Tibial nerve (tissue), 4 donors: ENCODE measurements around the gene RAPGEF2. TPM values are rescaled to one million over a fixed set of nuclear protein-coding genes. Genes with fewer than 3 reads are reported as not detected.

ENCODE experiments used
- DNase-seq, 2 donors: peaks; one replicate each; pipeline ENCODE4 v3.0.0-alpha.2; 2019; ENCODE audit warnings: low spot score in 2 of 2
- H3K27ac ChIP-seq, 4 donors: fragments of 200-600 bp; sonication (generic) in 3 of 4; one replicate each; pipeline ENCODE4 v1.5.1; 2017 to 2019; ENCODE audit warnings: mild to moderate bottlenecking in 1 of 4
- H3K27me3 ChIP-seq, 2 donors: fragments of 200-600 bp; sonication (generic) in 1 of 2; one replicate each; pipeline versions ENCODE4 v1.5.1 to v1.6.0; 2017 to 2019
- H3K36me3 ChIP-seq, 3 donors: fragments of 200-600 bp; sonication (generic); one replicate each; pipeline ENCODE4 v1.5.1; 2018 to 2019
- H3K4me1 ChIP-seq, 4 donors: fragments of 200-600 bp; sonication (generic) in 3 of 4; one replicate each; pipeline ENCODE4 v1.5.1; 2017 to 2019
- H3K4me3 ChIP-seq, 4 donors: fragments of 200-600 bp; sonication (generic) in 3 of 4; one replicate each; pipeline ENCODE4 v1.5.1; 2017 to 2019; ENCODE audit warnings: mild to moderate bottlenecking in 1 of 4, moderate library complexity in 1 of 4
- H3K9me3 ChIP-seq, 4 donors: fragments of 200-600 bp; sonication (generic) in 3 of 4; one replicate each; pipeline ENCODE4 v1.5.1; 2017 to 2019
- CTCF ChIP-seq, 5 experiments: fragments of 200-600 bp in 3 of 5; fragments of 450-650 bp in 2 of 5; sonication (generic) in 3 of 5; IDR thresholded peaks; one replicate each; pipeline ENCODE4 v1.5.1; 2016 to 2019; ENCODE audit warnings: antibody characterized with exemption in 5 of 5, mild to moderate bottlenecking in 3 of 5, moderate library complexity in 2 of 5
- EP300 ChIP-seq, 2 donors: sonication (generic); formaldehyde crosslinking; IDR thresholded peaks; one replicate each; pipeline ENCODE4 v1.6.1; 2017; ENCODE audit warnings: antibody characterized with exemption in 2 of 2, mild to moderate bottlenecking in 1 of 2
- POLR2A ChIP-seq, 2 donors: fragments of 450-650 bp; IDR thresholded peaks; one replicate each; pipeline ENCODE4 v1.6.1; 2017; ENCODE audit warnings: antibody characterized with exemption in 2 of 2, mild to moderate bottlenecking in 2 of 2, moderate library complexity in 2 of 2
- WGBS, 2 donors: methylation state at CpG; one replicate each; pipeline ENCODE4 v1.1.5; 2018; 5-methylcytosine and 5-hydroxymethylcytosine counted together
- total RNA-seq, 4 donors: library from RNA; depleted of rRNA; stranded (reverse); fragments of >200 nt; gene quantifications; one replicate each; pipeline ENCODE4 v1.1.0, GENCODE V29; 2016

The RAPGEF2 gene
- total RNA-seq, 4 donors from 2014 or later = 61.0 to 81.5 (median 69.5) TPM

DNA sequence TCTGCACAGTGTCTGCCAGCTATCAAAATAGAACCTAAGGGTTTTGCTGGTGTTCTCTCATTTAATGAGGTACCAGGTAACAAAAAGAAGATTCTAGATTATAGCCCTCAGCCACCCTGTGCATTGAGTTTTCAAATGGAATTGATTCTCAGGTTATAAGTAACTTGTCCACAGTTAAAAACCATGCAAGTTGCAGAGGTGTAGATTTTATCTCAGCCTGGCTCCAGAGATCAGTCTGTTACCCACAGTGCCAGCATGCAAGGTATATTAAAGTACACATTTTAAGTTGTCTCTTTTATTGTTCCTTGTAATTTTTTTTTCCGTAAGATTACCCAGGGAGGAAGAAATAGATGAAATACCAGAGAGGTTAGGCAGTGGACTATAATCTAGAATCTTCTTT, 59.7 kb downstream of the RAPGEF2 start:
- Histone ChIP-seq H3K4me1 (peaks cover 0 to 71% (median 0%) of the 10 kb centered on the region in 4 donors), H3K27ac (no peak overlapping the region), H3K36me3 (no peaks in the 10 kb centered on the region), H3K4me3 (no peak overlapping the region), H3K27me3 (no peaks in the 10 kb centered on the region), H3K9me3 (no peaks in the 10 kb centered on the region)
- WGBS, 2 donors = 93 to 95% methylated on average over 1 of the region's 1 CpG
- TF ChIP-seq EP300 (IDR thresholded peaks at IDR 0.05) (no peak), CTCF (IDR thresholded peaks at IDR 0.05) (no peak), POLR2A (IDR thresholded peaks at IDR 0.05) (no peak)
- no peak for DNase-seq

DNA sequence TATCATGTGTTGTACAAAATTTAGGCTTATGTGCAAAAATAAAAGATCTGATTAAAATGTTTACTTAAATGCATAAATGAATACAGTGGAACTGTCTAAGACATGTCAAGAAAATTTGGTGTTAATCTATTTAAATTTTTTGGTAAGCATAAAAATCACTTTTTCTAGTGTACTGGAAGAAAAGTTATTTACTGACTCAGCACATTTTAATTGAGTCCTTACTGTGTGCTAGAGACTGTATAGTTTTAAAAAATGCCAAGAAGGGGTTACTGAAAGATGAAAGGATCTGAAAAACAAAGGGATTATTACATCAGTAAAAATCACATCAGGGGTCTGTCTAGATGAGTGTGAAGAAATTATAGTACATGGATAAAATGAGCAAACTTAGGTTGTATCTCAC, 60.6 kb downstream of the RAPGEF2 start:
- Histone ChIP-seq H3K27me3 (no peaks in the 10 kb centered on the region), H3K4me3 (no peak overlapping the region), H3K27ac (no peak overlapping the region), H3K36me3 (no peaks in the 10 kb centered on the region), H3K9me3 (no peaks in the 10 kb centered on the region), H3K4me1 (peaks cover 0 to 64% (median 0%) of the 10 kb centered on the region in 4 donors)
- TF ChIP-seq POLR2A (IDR thresholded peaks at IDR 0.05) = no peak
- no peak for TF ChIP-seq EP300 (IDR thresholded peaks at IDR 0.05)
- no peak for TF ChIP-seq CTCF (IDR thresholded peaks at IDR 0.05)
- DNase-seq = no peak

DNA sequence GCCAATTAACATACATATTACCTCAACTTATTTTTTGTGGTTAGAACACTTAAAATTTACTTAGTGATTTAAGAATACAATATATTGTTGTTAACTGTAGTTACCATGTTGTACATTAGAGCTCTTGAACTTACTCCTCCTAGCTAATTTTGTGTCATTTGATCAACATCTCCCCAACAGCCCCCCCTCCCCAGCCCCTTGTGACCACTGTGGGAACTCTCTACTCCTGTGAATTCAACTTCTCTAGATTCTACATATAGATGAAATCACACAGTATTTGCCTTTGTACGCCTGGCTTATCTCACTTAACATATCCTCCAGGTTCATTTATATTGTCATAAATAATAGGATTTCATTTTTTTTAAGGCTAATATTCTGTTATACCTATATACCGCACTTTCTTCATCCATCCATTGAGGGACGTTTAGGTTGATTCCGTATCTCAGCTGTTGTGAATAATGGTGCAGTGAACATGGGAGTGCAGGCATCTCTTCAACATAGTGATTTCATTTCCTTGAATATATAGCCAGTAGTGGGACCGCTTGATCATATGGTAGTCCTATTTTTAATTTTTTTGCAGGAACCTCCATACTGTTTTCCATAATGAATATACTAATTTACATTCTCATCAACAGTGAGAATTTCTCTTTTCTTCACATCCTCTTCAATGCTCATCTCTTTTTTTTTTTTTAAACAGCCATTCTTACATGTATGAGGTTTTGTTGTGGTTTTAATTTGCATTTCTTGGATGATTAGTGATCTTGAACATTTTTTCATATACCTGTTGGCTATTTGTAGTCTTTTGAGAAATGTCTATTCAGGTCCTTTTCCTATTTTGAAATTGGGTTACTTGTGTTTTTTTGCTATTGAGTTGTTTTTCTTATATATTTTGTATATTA, 66.8 kb downstream of the RAPGEF2 start:
- 94% methylated on average over 5 of the region's 5 CpGs for WGBS, 2 donors
- Histone ChIP-seq H3K9me3 (no peaks in the 10 kb centered on the region), H3K27me3 (no peaks in the 10 kb centered on the region), H3K4me3 (no peak overlapping the region), H3K36me3 (no peaks in the 10 kb centered on the region), H3K27ac (no peak overlapping the region), H3K4me1 (peaks cover 0 to 53% (median 3%) of the 10 kb centered on the region in 4 donors)
- no peak for TF ChIP-seq POLR2A (IDR thresholded peaks at IDR 0.05)
- TF ChIP-seq CTCF (IDR thresholded peaks at IDR 0.05) = no peak
- TF ChIP-seq EP300 (IDR thresholded peaks at IDR 0.05) = no peak
- no peak for DNase-seq

- Histone ChIP-seq H3K27ac (no peak overlapping the region), H3K27me3 (no peaks in the 10 kb centered on the region), H3K4me1 (peaks cover 0 to 59% (median 9%) of the 10 kb centered on the region in 4 donors), H3K36me3 (no peaks in the 10 kb centered on the region), H3K9me3 (no peaks in the 10 kb centered on the region), H3K4me3 (no peak overlapping the region)
- DNase-seq = no peak
- TF ChIP-seq EP300 (IDR thresholded peaks at IDR 0.05) (no peak), POLR2A (IDR thresholded peaks at IDR 0.05) (no peak), CTCF (IDR thresholded peaks at IDR 0.05) (no peak)
- WGBS, 2 donors = 86 to 91% methylated on average over 4 of the region's 4 CpGs
Measured at GRCh38 chr4:159171287-159171686, 68.4 kb downstream of the RAPGEF2 start.

GRCh38 chr4:159173886-159174285, 71.0 kb downstream of the RAPGEF2 start:
- Histone ChIP-seq H3K36me3 (no peaks in the 10 kb centered on the region), H3K27ac (peak overlapping the region in 2 of 4 donors; percentile 23 to 47), H3K27me3 (no peaks in the 10 kb centered on the region), H3K4me3 (peak overlapping the region in 1 of 4 donors; percentile 6), H3K9me3 (no peaks in the 10 kb centered on the region), H3K4me1 (peaks cover 0 to 70% (median 21%) of the 10 kb centered on the region in 4 donors)
- TF ChIP-seq EP300 (IDR thresholded peaks at IDR 0.05) (no peak), POLR2A (IDR thresholded peaks at IDR 0.05) (no peak), CTCF (IDR thresholded peaks at IDR 0.05) (no peak)
- WGBS, 2 donors = 65 to 69% methylated on average over 4 of the region's 4 CpGs
- DNase-seq = no peak
